ENCODE measurements around the gene GPRIN1.

GPRIN1 gene

DNA sequence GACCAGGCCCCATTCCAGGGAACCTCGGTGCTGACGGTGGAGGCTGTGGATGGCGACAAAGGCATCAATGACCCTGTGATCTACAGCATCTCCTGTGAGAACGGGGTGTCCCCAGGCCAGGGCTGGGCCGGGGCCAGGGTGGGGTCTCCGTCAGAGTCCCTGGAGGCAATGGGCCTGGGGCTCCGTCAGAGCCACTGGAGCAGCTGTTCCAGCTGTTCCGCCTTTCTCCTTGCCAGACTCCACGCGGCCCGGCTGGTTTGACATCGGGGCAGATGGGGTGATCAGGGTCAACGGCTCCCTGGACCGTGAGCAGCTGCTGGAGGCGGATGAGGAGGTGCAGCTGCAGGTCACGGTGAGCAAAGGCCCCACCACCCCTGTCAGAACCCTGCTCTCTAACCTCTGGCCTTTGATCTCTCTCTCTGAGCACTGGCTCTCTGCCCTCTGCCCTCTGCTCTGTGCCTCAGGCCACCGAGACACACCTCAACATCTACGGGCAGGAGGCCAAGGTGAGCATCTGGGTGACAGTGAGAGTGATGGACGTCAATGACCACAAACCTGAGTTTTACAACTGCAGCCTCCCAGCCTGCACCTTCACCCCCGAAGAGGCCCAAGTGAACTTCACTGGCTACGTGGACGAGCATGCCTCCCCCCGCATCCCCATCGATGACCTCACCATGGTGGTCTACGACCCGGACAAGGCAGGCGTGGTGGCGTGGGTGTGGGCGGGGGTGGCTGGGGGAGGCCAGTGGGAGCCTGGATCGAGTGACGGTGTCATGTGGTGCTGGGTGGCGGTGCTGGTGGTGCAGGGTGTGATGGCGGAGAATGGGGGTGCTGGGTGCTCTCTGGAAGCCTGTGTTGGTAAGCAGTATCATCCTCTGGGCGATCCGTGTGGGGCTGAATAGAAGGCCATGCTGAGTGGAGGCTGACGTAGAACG lies 34.2 kb downstream of the GPRIN1 start:
- DNase-seq (ENCODE audit: low read depth in 1 of 2, low spot score in 1 of 2): no peak
- TF ChIP-seq GABPA (IDR thresholded peaks at IDR 0.05; ENCODE audit: low read depth) (no peak), POLR2AphosphoS5 (IDR thresholded peaks at IDR 0.05; ENCODE audit: low read depth) (no peak), SPI1 (IDR thresholded peaks at IDR 0.05; ENCODE audit: borderline replicate concordance, low read depth) (no peak)
- TF ChIP-seq, protein P1, sequence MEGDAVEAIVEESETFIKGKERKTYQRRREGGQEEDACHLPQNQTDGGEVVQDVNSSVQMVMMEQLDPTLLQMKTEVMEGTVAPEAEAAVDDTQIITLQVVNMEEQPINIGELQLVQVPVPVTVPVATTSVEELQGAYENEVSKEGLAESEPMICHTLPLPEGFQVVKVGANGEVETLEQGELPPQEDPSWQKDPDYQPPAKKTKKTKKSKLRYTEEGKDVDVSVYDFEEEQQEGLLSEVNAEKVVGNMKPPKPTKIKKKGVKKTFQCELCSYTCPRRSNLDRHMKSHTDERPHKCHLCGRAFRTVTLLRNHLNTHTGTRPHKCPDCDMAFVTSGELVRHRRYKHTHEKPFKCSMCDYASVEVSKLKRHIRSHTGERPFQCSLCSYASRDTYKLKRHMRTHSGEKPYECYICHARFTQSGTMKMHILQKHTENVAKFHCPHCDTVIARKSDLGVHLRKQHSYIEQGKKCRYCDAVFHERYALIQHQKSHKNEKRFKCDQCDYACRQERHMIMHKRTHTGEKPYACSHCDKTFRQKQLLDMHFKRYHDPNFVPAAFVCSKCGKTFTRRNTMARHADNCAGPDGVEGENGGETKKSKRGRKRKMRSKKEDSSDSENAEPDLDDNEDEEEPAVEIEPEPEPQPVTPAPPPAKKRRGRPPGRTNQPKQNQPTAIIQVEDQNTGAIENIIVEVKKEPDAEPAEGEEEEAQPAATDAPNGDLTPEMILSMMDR (IDR thresholded peaks at IDR 0.05; ENCODE audit: insufficient read depth, low read length): no peak
- TF ChIP-seq, protein P2, sequence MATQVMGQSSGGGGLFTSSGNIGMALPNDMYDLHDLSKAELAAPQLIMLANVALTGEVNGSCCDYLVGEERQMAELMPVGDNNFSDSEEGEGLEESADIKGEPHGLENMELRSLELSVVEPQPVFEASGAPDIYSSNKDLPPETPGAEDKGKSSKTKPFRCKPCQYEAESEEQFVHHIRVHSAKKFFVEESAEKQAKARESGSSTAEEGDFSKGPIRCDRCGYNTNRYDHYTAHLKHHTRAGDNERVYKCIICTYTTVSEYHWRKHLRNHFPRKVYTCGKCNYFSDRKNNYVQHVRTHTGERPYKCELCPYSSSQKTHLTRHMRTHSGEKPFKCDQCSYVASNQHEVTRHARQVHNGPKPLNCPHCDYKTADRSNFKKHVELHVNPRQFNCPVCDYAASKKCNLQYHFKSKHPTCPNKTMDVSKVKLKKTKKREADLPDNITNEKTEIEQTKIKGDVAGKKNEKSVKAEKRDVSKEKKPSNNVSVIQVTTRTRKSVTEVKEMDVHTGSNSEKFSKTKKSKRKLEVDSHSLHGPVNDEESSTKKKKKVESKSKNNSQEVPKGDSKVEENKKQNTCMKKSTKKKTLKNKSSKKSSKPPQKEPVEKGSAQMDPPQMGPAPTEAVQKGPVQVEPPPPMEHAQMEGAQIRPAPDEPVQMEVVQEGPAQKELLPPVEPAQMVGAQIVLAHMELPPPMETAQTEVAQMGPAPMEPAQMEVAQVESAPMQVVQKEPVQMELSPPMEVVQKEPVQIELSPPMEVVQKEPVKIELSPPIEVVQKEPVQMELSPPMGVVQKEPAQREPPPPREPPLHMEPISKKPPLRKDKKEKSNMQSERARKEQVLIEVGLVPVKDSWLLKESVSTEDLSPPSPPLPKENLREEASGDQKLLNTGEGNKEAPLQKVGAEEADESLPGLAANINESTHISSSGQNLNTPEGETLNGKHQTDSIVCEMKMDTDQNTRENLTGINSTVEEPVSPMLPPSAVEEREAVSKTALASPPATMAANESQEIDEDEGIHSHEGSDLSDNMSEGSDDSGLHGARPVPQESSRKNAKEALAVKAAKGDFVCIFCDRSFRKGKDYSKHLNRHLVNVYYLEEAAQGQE (IDR thresholded peaks at IDR 0.05; ENCODE audit: insufficient replicate concordance, low read depth): no peak
- no peak overlapping the region for H3K27ac ChIP-seq (replicated peaks)
- H3K4me3 ChIP-seq (replicated peaks; ENCODE audit: insufficient read depth, low read length): no peak overlapping the region
- no peaks in the 10 kb centered on the region for H3K27me3 ChIP-seq (ENCODE audit: insufficient read depth, poor library complexity, severe bottlenecking)

DNA sequence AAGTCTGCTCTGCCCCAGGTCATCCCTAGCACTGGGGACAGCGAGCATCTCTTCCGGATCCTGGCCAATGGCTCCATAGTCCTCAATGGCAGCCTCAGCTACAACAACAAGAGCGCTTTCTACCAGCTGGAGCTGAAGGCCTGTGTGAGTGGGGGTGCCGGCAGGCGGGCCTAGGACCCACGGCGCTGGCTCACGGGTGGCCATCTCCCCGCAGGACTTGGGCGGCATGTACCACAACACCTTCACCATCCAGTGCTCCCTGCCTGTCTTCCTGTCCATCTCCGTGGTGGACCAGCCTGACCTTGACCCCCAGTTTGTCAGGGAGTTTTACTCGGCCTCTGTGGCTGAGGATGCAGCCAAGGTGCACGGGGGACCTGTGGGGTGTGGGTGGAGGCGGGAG lies 34.9 kb downstream of the GPRIN1 start:
- Histone ChIP-seq H3K4me3 (replicated peaks; ENCODE audit: insufficient read depth, low read length) (no peak overlapping the region), H3K27ac (replicated peaks) (no peak overlapping the region), H3K27me3 (ENCODE audit: insufficient read depth, poor library complexity, severe bottlenecking) (no peaks in the 10 kb centered on the region)
- TF ChIP-seq, protein P1 (IDR thresholded peaks at IDR 0.05; ENCODE audit: insufficient read depth, low read length): no peak
- TF ChIP-seq POLR2AphosphoS5 (IDR thresholded peaks at IDR 0.05; ENCODE audit: low read depth) (no peak), GABPA (IDR thresholded peaks at IDR 0.05; ENCODE audit: low read depth) (no peak), SPI1 (IDR thresholded peaks at IDR 0.05; ENCODE audit: borderline replicate concordance, low read depth) (no peak)
- TF ChIP-seq, protein P2 (IDR thresholded peaks at IDR 0.05; ENCODE audit: insufficient replicate concordance, low read depth): no peak
- no peak for DNase-seq (ENCODE audit: low read depth in 1 of 2, low spot score in 1 of 2)

DNA sequence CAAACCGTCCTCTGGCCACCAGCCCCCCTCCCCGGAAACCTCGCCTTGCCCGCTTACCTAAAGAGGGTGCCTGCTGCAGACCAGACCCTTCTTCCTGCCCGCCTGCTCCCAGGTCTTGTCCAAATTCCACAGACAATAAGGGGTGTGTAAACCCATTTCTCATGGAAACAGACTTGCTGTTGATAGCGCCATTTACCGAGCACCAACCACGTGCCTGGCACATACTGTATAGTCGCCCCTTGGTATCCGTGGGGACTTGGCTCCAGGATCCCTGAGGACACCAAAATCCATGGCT lies 35.7 kb downstream of the GPRIN1 start:
- H3K4me3 ChIP-seq (replicated peaks; ENCODE audit: insufficient read depth, low read length): no peak overlapping the region
- no peak for TF ChIP-seq POLR2AphosphoS5 (IDR thresholded peaks at IDR 0.05; ENCODE audit: low read depth)
- TF ChIP-seq, protein P1 (IDR thresholded peaks at IDR 0.05; ENCODE audit: insufficient read depth, low read length): no peak
- TF ChIP-seq SPI1 (IDR thresholded peaks at IDR 0.05; ENCODE audit: borderline replicate concordance, low read depth): no peak
- TF ChIP-seq GABPA (IDR thresholded peaks at IDR 0.05; ENCODE audit: low read depth): no peak
- TF ChIP-seq, protein P2 (IDR thresholded peaks at IDR 0.05; ENCODE audit: insufficient replicate concordance, low read depth): no peak
- H3K27ac ChIP-seq (replicated peaks): no peak overlapping the region
- H3K27me3 ChIP-seq (ENCODE audit: insufficient read depth, poor library complexity, severe bottlenecking): no peaks in the 10 kb centered on the region
- DNase-seq (ENCODE audit: low read depth in 1 of 2, low spot score in 1 of 2): no peak

Measured in HL-60 (cell line).